Measurements from ENCODE around the gene PPFIBP1.

GRCh38 chr12:27680619-27681018 is 156.6 kb downstream of the PPFIBP1 start:
- TF ChIP-seq EZH2 (IDR thresholded peaks at IDR 0.05) (no peak), POLR2AphosphoS5 (IDR thresholded peaks at IDR 0.05; ENCODE audit: borderline replicate concordance, low read depth, low read length) (no peak)

Data from SK-N-MC (cell line).